Keratinocyte (primary cell): ENCODE results near the gene PTX3.

ENCODE experiments used
- EZH2 ChIP-seq: IDR thresholded peaks from one replicate; pipeline ENCODE4 v1.6.1; 2012; ENCODE audit warnings: inconsistent platforms, mild to moderate bottlenecking, low read length, moderate library complexity
- TF ChIP-seq, protein P1 (sequence below), 3 experiments: IDR thresholded peaks in 1 of 3; conservative IDR thresholded peaks in 1 of 3; optimal IDR thresholded peaks in 1 of 3; 2 replicates in 2 of 3; 3 replicates in 1 of 3; pipeline versions ENCODE3 to v1.5.1; 2011; ENCODE audit warnings: low read length in 3 of 3, mild to moderate bottlenecking in 3 of 3, moderate library complexity in 2 of 3, control low read depth in 1 of 3, inconsistent platforms in 1 of 3; ENCODE audit not compliant: insufficient read depth in 2 of 3; ENCODE audit errors: extremely low read depth in 1 of 3

GRCh38 chr3:157467200-157467599, 30.6 kb downstream of the PTX3 start:
- TF ChIP-seq, protein P1, sequence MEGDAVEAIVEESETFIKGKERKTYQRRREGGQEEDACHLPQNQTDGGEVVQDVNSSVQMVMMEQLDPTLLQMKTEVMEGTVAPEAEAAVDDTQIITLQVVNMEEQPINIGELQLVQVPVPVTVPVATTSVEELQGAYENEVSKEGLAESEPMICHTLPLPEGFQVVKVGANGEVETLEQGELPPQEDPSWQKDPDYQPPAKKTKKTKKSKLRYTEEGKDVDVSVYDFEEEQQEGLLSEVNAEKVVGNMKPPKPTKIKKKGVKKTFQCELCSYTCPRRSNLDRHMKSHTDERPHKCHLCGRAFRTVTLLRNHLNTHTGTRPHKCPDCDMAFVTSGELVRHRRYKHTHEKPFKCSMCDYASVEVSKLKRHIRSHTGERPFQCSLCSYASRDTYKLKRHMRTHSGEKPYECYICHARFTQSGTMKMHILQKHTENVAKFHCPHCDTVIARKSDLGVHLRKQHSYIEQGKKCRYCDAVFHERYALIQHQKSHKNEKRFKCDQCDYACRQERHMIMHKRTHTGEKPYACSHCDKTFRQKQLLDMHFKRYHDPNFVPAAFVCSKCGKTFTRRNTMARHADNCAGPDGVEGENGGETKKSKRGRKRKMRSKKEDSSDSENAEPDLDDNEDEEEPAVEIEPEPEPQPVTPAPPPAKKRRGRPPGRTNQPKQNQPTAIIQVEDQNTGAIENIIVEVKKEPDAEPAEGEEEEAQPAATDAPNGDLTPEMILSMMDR (optimal IDR thresholded peaks at IDR 0.05 in 1 of 3, IDR thresholded peaks at IDR 0.05 in 1 of 3, conservative IDR thresholded peaks at IDR 0.05 in 1 of 3; ENCODE audit: extremely low read depth in 1 of 3, insufficient read depth in 2 of 3, low read length in 3 of 3) = no peak
- no peak for TF ChIP-seq EZH2
